CD4-positive, alpha-beta T cell treated with Interleukin-12 subunit alpha and Interleukin-12 subunit beta, for 1 hour (primary cell): ENCODE results near the gene ACTMAP.

Experiments used
- DNase-seq: peaks from one replicate; pipeline ENCODE4 v3.0.0-alpha.2; 2020

Gene ACTMAP

DNA sequence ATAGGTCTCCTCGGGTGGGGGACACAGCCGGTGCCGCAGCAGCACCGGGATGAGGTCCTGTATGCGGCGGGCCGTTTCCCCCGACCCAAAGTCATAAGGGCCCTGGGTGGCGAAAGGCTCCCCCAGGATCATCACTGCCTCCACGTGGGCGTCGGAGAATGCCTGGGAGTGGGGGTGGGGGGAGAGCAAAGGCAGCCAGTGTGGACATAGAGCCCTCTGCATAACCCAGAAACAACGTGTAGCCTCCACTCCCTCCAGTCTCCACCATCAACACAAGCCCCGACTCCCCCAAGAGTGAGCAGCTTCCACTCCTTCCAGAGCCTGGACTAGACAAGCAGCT is 58.1 kb downstream of the ACTMAP start:
- no peak for DNase-seq

DNA sequence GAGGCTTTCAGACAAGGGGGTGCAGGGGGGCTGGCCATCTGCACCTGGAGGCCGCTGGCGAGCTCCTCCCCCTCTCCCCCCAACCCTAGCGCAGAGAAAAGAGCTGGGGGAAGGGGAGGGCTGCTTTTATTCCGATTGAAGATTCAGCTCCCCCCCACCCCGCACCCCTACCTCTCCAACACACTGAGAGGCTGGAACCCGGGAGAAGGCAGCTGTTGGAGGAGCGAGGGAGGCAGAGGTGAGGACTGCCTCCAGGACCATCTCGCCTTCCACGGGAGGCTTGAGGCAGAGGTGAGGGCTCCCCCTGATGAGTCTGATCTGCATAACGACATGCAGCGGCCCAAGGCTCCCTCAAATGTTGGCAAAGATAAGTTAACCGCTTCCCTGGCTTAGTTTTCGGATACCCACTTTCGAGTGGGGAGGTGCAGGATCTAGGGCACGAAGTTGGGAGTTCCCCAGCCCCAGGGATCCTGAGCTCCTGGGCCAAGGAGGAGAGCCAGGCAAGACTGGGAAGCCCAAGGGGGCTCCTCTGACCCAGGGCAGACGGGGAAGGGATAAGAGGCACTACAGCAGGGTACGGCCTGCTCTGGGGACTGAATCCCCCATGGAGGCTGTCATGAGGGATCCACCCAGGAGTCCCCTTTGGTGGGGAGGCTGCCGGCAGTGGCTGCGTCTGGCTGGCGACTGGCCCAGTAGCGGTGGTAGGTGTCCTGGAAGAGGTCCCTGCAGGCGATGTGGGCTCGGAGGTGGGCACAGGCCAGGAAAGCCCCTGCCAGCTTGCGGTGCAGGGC is 58.7 kb downstream of the ACTMAP start:
- DNase-seq: no peak
